HG03025 (cell line): ENCODE measurements around the gene CHCHD3.
"Not testable (repeated sequence)": the region's sequence is repeated elsewhere in the genome, so short reads cannot be mapped to it uniquely, and the experiment has no call there.

Experiments
- ATAC-seq: cut with Tn5 transposase; IDR thresholded peaks from one replicate; pipeline ENCODE4 v1.9.1; 2021; ENCODE audit warnings: mild to moderate bottlenecking, moderate library complexity; ENCODE audit not compliant: unreplicated experiment, low FRiP score

The CHCHD3 gene

DNA sequence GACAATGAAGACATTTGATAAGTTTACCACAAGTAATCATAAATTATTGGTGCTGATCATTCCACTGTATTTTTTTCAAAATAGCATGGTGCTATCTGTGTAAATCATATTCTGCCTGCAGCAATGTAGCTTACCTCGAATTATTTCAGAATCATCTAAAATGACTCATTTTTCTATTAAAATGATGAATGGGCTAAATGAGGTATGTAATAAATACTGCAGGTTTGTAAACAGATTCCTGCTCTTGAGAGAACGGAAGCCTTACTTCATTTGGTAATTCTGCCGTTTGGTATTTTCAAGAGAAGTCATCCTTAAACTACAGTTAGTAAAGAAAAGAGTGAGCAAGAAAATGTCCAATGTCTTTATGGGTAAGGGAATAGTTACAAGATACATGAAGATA lies 115.9 kb downstream of the CHCHD3 start:
- no peak for ATAC-seq

DNA sequence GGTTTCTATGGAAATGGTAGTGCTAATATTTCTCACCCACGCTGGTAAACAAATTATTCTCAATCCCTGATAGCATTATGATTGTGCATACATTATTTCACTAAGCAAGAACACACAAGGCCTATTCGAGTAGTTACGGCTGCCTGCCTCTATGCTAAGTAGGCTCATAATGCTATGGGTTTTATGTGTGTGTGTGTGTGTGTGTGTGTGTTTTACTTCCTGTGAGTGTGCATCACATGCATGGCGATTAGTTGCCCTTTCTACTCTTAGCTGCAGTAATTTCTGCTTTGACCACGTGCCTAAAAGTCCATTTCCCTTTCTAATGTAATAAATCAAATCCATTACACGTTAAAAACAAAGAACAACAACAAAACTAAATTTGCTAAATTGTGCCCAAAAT lies 117.0 kb downstream of the CHCHD3 start:
- ATAC-seq, result no peak

DNA sequence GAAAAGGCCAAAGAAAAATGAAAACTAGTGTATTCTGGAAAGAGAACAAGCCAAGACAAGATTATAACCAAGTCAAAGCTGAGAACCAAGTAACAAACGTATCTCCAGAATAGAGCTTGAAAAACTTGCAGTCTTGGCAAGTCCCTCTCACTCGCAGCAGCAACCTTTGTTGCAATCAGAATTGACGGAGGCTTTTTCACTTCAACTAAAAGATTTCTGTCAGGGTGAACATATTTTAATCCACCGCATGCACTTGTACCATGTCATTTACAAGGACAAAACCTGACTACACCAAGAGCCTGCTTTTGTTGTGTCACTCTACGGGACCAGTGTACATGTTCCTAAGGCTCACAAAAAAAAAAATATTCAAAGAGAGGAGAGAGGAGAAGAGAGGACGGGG lies 122.0 kb downstream of the CHCHD3 start:
- no peak for ATAC-seq

DNA sequence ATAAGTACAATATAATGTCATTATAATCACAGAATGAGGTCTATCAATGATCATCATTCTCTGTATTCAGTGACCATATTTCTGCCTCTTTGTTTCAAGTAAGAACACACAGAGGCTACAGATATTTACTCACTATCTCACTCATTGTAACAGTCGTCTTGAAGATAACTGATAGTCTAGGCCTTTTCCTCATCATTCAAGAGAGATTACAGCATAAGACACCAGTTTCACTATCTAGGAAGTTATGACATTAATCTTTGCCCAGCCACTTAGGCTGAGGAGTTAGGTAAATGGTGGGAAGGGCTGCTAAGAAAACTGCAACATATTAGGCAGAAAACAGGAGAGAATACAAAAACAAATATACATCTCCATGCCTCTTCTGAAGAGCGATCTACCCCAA lies 125.3 kb downstream of the CHCHD3 start:
- ATAC-seq, result no peak

DNA sequence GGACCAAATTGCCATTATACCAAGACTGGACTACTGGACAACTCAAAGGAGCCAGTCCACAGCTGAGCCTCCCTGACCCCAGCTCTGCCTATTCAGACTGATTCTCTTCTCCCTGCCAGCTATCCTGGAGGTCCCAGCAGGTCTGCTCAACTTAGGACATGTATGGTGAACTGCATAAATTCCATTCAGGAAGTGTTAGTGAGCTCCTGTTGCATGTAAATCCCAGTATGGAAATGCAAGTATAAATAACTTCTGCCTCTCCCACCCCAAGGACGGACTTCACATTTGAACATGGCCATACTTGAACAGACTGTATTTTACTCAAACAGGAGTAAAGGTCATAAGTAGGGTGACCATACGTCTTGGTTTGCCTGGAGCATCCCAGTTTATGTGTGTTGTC lies 128.4 kb downstream of the CHCHD3 start:
- ATAC-seq, result no peak

DNA sequence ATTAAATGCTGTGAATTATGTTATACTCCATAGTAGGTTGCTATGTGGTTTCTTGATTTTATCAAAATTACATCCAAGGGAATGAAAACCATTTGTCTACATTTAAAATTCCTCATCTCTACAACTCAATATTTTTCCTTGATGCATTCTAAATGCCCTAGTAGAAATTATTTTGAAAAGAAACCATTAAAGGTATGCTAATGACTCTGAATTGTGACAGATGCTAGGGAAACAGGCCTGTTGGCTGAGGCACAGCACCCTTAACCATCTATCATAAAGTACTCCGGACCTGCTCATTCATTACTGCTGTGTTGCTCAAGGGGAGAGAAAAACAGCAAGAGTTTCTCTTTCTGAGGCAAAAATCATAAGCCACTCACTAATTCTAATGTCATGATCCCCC lies 131.2 kb downstream of the CHCHD3 start:
- no peak for ATAC-seq

DNA sequence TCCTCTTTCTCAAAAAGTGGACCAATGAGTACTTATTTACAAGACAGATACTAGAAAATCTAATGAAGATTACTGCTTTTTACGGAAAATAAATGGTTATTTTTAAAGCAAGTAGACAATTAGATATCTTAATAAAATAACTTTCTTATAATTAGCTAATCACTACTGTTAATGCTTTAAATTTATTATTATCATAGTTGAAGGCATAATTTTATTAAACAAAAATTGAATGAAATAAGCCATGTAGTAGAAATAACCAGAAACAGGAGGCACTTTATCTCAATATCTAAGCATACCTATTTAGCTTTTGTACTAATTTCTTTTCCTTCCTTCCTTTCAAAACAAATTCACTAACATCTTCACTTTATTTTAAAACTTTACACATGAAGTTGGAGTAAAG lies 134.9 kb downstream of the CHCHD3 start:
- ATAC-seq, result no peak

DNA sequence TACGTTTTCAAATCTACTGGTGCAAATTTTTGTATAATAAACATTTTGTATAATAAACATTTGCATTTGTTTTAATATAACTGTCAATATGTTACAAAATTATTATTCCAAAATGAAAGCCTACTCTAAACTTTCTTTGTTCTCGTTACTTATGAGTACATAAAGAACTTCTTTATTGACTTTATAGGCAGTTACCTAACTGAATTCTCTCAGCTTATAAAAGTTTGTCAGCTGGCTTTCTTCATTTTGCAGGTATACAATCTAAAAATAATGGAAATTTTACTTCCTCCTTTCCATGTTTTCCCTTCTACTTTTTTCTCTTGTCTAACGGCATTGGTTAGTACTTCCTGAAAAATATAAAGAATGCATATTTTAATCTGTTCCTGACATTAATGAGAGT lies 137.1 kb downstream of the CHCHD3 start:
- no peak for ATAC-seq

DNA sequence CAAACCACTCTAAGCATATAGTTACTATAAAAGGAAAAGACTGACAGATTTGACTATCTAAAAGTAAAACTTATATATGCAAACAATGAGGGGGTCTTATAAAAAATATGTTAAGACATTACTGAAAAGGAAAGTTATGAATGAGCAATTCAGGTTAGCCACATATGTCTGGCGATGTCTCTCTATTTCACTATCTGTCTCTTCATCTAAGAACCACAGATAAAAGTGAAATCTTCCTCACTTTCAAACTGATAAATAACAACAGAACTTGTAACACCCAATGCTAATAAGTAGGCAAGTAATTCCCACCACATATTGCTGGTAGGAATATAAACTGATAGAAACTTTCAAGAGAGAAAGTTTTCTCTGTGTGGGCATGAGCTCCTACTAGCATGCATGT lies 138.2 kb downstream of the CHCHD3 start:
- no peak for ATAC-seq

DNA sequence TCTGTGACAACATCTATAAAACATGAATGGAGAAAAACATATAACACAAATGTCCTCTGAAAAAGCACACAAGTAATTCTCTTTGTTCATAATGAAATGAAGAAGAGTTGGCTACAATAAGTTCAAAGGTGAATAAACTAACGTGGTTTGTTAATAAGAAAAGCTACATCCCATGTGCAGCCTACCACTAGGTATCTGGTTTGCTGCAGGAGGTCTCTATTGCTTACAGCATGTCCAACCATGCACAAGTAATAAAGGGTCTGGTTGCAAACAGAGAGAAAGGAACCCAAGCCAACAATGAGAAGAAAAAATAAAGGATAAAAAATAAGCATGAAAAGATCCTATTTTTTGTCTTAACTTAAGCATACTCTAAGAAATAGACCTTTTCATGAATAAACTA lies 139.2 kb downstream of the CHCHD3 start:
- ATAC-seq, result no peak

DNA sequence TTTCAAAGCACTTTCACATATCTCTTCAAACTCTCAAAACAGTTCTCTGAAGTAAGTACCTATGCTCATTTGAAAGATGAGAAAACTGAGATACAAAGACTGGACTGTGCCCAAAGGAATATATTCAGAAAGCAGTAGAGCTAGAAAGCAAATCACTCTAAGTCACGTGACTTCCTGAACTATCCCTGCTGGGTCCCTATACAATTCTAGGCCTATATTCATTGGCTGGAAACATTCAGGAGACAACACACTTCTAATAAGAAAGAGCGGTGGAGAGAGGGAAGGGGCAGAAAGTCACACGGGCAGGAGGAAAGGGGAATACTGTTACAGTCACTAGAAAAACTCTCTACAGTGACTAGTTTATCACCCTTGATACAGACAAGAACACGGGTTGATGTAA lies 140.0 kb downstream of the CHCHD3 start:
- no peak for ATAC-seq

DNA sequence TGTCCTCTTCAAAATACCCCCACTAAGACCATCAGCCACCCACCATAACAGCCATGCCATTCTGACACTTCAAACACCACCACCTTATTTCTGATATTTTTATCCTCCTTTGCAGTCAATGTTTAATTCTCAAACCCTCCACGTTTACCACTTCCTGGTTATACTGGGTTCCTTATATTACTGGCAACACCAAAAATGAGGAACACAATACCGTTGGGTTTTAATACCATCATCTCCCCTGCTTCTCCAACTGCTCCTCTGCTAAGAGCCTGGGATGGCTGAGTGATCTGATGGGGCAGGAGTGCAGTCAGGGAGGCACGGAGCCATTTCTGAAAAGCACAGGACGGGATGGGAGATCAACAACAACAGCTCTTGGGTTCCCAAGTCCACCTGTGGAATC lies 140.5 kb downstream of the CHCHD3 start:
- no peak for ATAC-seq

DNA sequence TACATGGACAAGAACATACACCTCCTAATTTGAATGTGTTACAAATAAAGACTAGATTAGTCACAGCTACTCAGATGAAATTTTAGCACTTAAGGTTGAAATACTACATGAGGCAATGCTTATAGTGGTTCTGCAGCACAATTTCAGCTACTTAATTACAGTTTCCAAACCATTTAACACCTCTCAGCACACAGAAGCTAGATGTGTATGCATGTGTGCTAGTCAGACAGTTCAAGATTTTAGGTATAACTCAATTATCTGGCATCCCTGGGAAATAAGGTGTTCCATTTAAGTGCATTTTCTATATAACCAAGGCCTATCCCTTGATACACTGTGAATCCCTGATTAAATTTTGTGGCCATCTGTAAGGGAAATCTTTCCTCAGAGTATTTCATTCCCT lies 141.8 kb downstream of the CHCHD3 start:
- no peak for ATAC-seq

DNA sequence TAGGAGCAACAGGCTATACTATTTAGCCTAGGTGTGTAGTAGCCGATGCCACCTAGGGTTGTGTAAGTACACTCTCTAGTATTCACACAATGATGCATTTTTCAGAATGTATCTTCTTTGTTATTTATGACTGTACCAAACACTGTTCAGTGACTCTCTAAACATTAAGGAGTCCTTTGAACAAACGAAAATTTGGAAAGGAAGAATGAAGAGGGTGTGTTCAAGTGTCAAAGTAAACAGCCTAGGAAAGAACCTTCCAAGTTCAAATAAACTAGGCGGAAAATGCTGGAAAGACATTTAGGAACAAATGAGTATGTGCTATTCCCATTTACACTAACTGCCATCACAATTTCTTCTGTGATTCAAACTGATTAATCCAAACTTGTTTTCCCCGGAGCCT lies 142.4 kb downstream of the CHCHD3 start:
- no peak for ATAC-seq

DNA sequence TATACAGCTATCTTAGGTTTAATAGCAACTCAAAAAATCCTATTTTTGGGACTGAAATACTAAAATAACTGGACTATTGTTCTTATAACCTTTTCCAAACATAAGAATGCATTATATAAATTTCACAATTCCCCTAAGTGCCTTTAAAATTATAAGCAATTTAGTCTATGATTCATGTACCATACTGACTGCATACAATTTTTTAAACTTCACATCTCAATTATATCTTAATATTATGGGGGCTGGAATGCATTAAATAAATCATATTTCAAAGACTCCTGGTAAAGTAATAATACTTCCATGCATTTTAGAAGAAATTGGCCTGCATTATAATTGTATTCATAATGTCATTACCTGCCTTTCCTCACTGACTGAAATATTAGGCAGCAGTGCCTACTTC lies 144.6 kb downstream of the CHCHD3 start:
- no peak for ATAC-seq

DNA sequence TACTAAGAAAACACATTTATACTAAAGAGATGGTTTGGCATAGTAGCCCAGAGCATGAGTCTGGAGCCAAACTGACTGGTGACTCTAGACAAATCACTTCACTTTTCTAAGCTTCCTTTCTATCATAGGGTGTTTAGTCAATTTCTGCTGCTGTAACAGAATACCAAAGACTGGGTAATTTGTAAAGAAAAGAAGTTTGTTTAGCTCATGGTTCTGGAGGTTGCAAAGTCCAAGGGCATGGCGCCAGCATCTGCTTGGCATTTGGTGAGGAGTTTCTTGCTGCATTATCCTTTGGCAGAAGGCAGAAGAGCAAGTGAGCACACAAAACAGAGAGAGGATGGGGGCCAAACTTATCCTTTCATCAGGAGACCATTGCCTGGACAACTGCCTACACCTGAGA lies 146.3 kb downstream of the CHCHD3 start:
- no peak for ATAC-seq

DNA sequence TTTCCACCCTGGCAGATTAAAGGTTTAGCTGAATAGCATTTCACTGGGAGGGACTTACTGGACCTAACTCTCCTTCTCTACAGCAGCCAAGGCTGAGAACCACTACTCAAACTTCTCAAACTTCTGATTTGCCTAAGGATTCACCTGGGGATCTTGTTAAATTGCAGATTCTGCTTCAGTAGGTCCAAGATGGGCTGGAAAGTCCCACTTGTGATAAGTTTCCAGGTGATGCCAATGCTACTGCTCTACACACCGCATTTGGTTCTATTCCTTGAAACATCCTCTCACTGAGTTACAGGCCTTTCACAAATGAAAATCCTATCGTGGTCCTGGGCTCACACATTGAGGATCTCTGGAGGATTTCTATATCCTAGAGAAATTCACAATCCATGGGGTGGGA lies 147.9 kb downstream of the CHCHD3 start:
- no peak for ATAC-seq

DNA sequence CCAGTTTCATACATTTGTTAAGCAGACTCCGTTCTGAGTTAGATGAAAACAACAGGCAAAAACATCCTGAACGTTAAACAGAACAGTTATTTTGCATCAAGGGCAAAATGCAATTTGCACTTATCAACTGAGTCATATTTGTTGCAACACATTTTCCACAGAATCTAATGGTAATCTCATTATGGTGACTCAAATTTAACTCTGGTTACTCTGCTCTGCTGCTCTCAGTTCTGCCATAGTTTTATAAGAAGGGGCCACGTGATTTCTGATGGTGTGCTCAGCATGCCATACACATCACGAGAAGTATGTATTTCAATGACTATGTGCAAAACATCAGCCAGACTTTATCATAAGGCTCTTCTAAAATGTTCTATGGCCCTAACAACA lies 148.8 kb downstream of the CHCHD3 start:
- ATAC-seq, result no peak

DNA sequence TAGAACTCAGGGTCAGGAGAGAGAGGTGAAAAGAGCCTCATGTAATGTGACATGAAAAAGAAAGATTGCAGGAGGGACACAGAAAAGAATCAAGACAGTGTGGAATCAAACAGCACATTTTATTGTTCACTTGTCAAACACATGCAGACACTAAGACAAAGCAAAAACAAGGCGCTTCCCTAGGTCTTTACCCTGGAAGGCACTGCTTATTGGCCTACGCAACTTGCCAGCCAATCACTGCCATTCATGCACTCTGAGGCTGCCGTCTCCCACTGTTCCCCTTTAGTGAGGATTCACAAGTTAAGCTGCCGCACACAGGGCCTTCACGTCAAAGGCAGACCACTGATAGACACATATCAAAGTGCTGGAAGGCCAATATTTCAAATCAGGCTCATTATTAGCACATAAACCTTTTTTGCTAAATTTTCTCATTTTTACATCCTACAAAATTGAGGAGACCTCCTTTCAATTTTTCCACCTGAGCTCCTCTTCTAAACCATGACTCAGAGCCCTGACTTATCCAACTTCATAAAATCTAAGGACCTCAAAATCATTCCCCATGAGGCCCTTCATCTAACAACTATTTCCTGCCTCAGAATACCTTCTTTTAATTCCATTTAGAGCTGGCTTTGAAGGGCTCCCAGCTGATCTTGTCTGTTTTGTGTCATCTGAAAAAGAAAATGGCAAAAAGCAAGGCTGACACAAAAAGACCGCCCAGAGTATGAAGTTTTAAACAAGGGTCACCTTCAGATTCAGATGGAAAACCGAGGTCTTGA lies 149.4 kb downstream of the CHCHD3 start:
- ATAC-seq, result no peak

DNA sequence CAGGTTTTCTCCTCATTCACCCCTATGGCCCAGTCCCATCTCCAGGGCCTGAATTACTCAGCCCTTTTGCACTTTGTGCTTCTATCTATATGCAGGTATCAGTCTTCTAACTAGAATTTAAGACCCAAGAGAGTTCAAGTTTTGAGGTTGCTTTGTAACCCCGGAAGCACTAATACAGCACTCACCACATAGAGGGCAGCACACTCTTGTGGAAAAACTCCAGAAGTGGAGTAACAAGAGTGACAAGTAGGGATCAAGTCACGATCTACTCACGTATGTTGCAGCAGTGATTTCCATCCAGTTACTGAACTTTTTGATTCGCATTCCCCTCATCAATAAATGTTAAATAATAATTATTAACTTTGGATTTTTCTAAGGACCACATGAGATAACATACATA lies 151.0 kb downstream of the CHCHD3 start:
- no peak for ATAC-seq

DNA sequence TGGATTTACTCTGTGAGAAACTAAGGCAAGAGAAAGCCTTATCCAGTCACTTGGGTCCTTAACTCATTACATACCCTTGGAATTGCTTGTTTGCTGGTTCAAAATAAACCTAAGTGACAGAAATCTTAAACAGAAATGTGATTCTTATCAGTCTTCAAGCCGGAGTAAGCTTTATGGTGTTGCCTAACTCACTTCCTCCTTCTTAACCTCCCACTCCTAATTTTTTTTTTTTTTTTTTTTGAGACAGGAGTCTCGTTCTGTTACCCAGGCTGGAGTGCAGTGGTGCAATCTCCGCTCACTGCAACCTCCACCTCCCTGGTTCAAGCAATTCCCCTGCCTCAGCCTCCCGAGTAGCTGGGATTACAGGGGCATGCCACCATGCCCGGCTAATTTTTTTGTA lies 151.9 kb downstream of the CHCHD3 start:
- not testable (repeated sequence) for ATAC-seq

DNA sequence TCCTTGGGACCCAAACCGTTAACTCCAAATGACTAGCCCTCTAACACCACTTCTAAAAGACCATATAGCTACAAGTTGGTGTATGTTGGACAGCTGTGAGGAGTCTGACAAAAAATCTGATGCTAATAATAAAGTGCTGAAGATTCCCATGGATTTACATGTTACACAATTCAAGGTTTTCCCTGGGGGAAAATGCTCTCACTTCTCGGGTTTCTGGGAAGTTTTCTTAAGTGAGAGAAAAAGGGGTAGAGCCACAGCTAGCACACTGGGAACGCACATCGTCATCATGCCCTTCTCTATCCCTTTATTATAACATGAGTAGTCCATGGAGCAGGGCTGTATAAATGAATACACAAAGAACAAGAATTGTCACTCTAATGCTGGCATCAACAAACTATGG lies 162.1 kb downstream of the CHCHD3 start:
- no peak for ATAC-seq

DNA sequence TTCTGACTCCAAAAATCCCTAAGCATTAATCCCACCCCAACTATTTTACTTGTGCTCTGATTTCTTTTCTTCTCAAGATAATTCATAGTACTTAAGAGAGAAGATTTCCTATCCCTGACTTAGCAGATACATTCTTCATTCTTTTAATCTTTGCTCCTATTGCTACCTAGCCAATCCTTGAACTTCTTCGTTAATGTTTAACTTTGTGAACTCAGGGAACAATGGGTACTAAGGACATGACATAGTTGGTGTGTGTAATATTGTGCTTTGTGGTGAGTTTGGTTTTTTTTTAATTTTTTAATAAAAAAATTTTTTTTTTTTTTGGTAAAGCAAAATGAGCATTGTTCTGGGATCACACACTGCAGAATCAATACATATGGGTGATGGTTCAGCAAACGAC lies 166.2 kb downstream of the CHCHD3 start:
- ATAC-seq, result no peak
